Suppressor macrophage (primary cell): ENCODE measurements around the gene C9orf85.
"Not testable (repeated sequence)": the region's sequence is repeated elsewhere in the genome, so short reads cannot be mapped to it uniquely, and the experiment has no call there.

Experiments used
- DNase-seq, 4 experiments: peaks; one replicate each; pipeline ENCODE4 v3.0.0-alpha.2; 2020 to 2022

C9orf85 gene

GRCh38 chr9:71944754-71945375 lies 33.4 kb downstream of the C9orf85 start:
- peak in 2 of 4 experiments; percentile 5 to 18 for DNase-seq

- DNase-seq = not testable (repeated sequence)
These were observed 43.2 kb downstream of the C9orf85 start for GRCh38 chr9:71954652-71955051.

GRCh38 chr9:71955300-71955915 lies 44.0 kb downstream of the C9orf85 start:
- peak; percentile 4 to 59 (median 28) for DNase-seq

GRCh38 chr9:71962328-71962727 lies 50.9 kb downstream of the C9orf85 start:
- no peak for DNase-seq

GRCh38 chr9:71963471-71963996 lies 52.1 kb downstream of the C9orf85 start:
- not testable (repeated sequence) for DNase-seq

- no peak for DNase-seq
These were observed 54.0 kb downstream of the C9orf85 start for GRCh38 chr9:71965403-71965802.

GRCh38 chr9:71966601-71967000 lies 55.2 kb downstream of the C9orf85 start:
- no peak for DNase-seq

GRCh38 chr9:71968541-71969090 lies 57.2 kb downstream of the C9orf85 start:
- no peak for DNase-seq

GRCh38 chr9:71975833-71976232 lies 64.4 kb downstream of the C9orf85 start:
- no peak for DNase-seq

GRCh38 chr9:71977003-71977402 lies 65.6 kb downstream of the C9orf85 start:
- no peak for DNase-seq

- DNase-seq = no peak
These were observed 69.1 kb downstream of the C9orf85 start for GRCh38 chr9:71980266-71981190.

- no peak for DNase-seq
These were observed 70.5 kb downstream of the C9orf85 start for GRCh38 chr9:71981944-71982343.

- no peak for DNase-seq
These were observed 73.0 kb downstream of the C9orf85 start for GRCh38 chr9:71984403-71984802.

- DNase-seq = no peak
These were observed 73.4 kb downstream of the C9orf85 start for GRCh38 chr9:71984831-71985281.

GRCh38 chr9:71985297-71985911 lies 74.0 kb downstream of the C9orf85 start:
- DNase-seq = no peak

GRCh38 chr9:71986900-71987299 lies 75.5 kb downstream of the C9orf85 start:
- DNase-seq = no peak

GRCh38 chr9:71987471-71988371 lies 76.3 kb downstream of the C9orf85 start:
- no peak for DNase-seq

GRCh38 chr9:71990466-71990865 lies 79.0 kb downstream of the C9orf85 start:
- no peak for DNase-seq

GRCh38 chr9:72005451-72005850 lies 94.0 kb downstream of the C9orf85 start:
- no peak for DNase-seq

- no peak for DNase-seq
These were observed 95.1 kb downstream of the C9orf85 start for GRCh38 chr9:72006501-72006900.

- not testable (repeated sequence) for DNase-seq
These were observed 96.3 kb downstream of the C9orf85 start for GRCh38 chr9:72007726-72008125.
